A673 (cell line): ENCODE measurements around the gene PBRM1. TPM values are rescaled to one million over a fixed set of nuclear protein-coding genes. Genes with fewer than 3 reads are reported as not detected.
A peak's percentile ranks its signal among the peaks of the same experiment; 100 is the strongest.

Source experiments
- BruUV-seq: library from RNA; stranded (reverse); fragments of 400-500 nt; replicated peaks from 2 replicates; lab custom pipeline; 2021; lab: Mats Ljungman, UMichigan
- CTCF ChIA-PET: fragments of 300-600 bp; sonication (Branson Sonifier 250); formaldehyde crosslinking; loops from one replicate; lab custom pipeline; 2022; ENCODE audit warnings: antibody characterized with exemption; lab: Charles Lee
- POLR2A ChIA-PET: fragments of 300-600 bp; sonication (Branson Sonifier 250); formaldehyde crosslinking; loops from one replicate; lab custom pipeline; 2022; ENCODE audit warnings: antibody characterized with exemption; ENCODE audit not compliant: low non-redundant PET; lab: Charles Lee
- DNase-seq: peaks from one replicate; pipeline ENCODE4 v3.0.0-alpha.2; 2015; ENCODE audit warnings: low spot score
- H3K27ac ChIP-seq: fragments of 200-600 bp; sonication (generic); 2 replicates; pipeline ENCODE4 v1.5.1; 2016; ENCODE audit warnings: mixed run types, low read depth, mild to moderate bottlenecking, mixed read lengths, antibody characterized with exemption, low read length; ENCODE audit not compliant: poor library complexity, severe bottlenecking
- H3K27me3 ChIP-seq: fragments of 200-600 bp; sonication (generic); replicated peaks from 2 replicates; pipeline ENCODE4 v1.6.1; 2017; ENCODE audit warnings: mixed run types, low read depth, mild to moderate bottlenecking, mixed read lengths, antibody characterized with exemption, low read length; ENCODE audit not compliant: insufficient read depth, poor library complexity
- H3K36me3 ChIP-seq: fragments of 200-600 bp; sonication (generic); 2 replicates; pipeline ENCODE4 v1.6.1; 2016; ENCODE audit warnings: mixed run types, mild to moderate bottlenecking, mixed read lengths, antibody characterized with exemption, low read length; ENCODE audit not compliant: insufficient read depth, poor library complexity, severe bottlenecking
- H3K4me1 ChIP-seq: fragments of 200-600 bp; sonication (generic); 2 replicates; pipeline ENCODE4 v1.6.1; 2017; ENCODE audit warnings: mixed run types, mild to moderate bottlenecking, mixed read lengths, antibody characterized with exemption, low read length; ENCODE audit not compliant: insufficient read depth, poor library complexity, severe bottlenecking
- H3K4me3 ChIP-seq: fragments of 200-600 bp; sonication (generic); 2 replicates; pipeline ENCODE4 v1.5.1; 2016; ENCODE audit warnings: low read depth, mixed run types, mild to moderate bottlenecking, mixed read lengths, low read length; ENCODE audit not compliant: poor library complexity, severe bottlenecking
- H3K9me3 ChIP-seq: fragments of 200-600 bp; sonication (generic); 2 replicates; pipeline ENCODE4 v1.6.1; 2016; ENCODE audit warnings: mixed run types, low read depth, mild to moderate bottlenecking, mixed read lengths, antibody characterized with exemption, low read length; ENCODE audit not compliant: poor library complexity, severe bottlenecking
- CTCF ChIP-seq: fragments of 300-800, 200-600 bp; sonication (generic); conservative IDR thresholded peaks from 2 replicates; pipeline ENCODE4 v1.5.1; 2017; ENCODE audit warnings: low read depth, mild to moderate bottlenecking, antibody characterized with exemption, low read length, moderate library complexity, mixed read lengths
- EZH2 ChIP-seq: fragments of 200-600 bp; sonication (generic); IDR thresholded peaks from 2 replicates; pipeline ENCODE4 v1.6.1; 2017; ENCODE audit warnings: borderline replicate concordance, low read depth, mild to moderate bottlenecking, mixed read lengths, antibody characterized with exemption, low read length; ENCODE audit not compliant: poor library complexity, severe bottlenecking
- intact Hi-C: fragments of 100-400 bp; cut with micrococcal nuclease; formaldehyde crosslinking; loops from one replicate; pipeline ENCODE4 v1.10.0; 2022; ENCODE audit not compliant: unreplicated experiment
- total RNA-seq: library from RNA; stranded (reverse); gene quantifications from 2 replicates; pipeline ENCODE4 v1.2.3, GENCODE V29; 2021

The PBRM1 gene
- total RNA-seq, 1 experiment from 2014 or later: 65.0 TPM

- BruUV-seq: no TSS peak
- TF ChIP-seq EZH2 (no peak), CTCF (no peak)
- no peak overlapping the region for H3K27ac ChIP-seq
These were observed 1.5 kb downstream of the PBRM1 start for GRCh38 chr3:52684184-52684583.

GRCh38 chr3:52683611-52684010 lies 2.1 kb downstream of the PBRM1 start:
- CTCF ChIA-PET: no interaction called here
- no peak for TF ChIP-seq CTCF
- TF ChIP-seq EZH2: no peak
- peaks cover 19% of the 10 kb centered on the region for H3K4me1 ChIP-seq
- H3K27me3 ChIP-seq: no peaks in the 10 kb centered on the region
- H3K27ac ChIP-seq: no peak overlapping the region
- BruUV-seq: no TSS peak
- peaks cover 32% of the 10 kb centered on the region for H3K36me3 ChIP-seq
- DNase-seq: no peak
- intact Hi-C loops: no loop called here
- H3K9me3 ChIP-seq: no peaks in the 10 kb centered on the region
- no peak overlapping the region for H3K4me3 ChIP-seq
- POLR2A ChIA-PET: no interaction called here

More at GRCh38 chr3:52684184-52684583, 1.5 kb downstream of the PBRM1 start:
- Histone ChIP-seq H3K36me3 (peaks cover 32% of the 10 kb centered on the region), H3K27me3 (no peaks in the 10 kb centered on the region), H3K9me3 (no peaks in the 10 kb centered on the region), H3K4me3 (peak overlapping the region; percentile 85), H3K4me1 (peaks cover 19% of the 10 kb centered on the region)
- DNase-seq: no peak
- intact Hi-C loops: no loop called here
- ChIA-PET POLR2A (no interaction called here), CTCF (no interaction called here)

GRCh38 chr3:52682016-52682415 lies 3.7 kb downstream of the PBRM1 start:
- ChIA-PET CTCF (no interaction called here), POLR2A (no interaction called here)
- 0 out of 2 replicates have a peak, but pooled peaks have one; percentile 14 for TF ChIP-seq CTCF
- no peak for TF ChIP-seq EZH2
- H3K36me3 ChIP-seq: peaks cover 25% of the 10 kb centered on the region
- H3K4me1 ChIP-seq: peaks cover 9% of the 10 kb centered on the region
- DNase-seq: no peak
- intact Hi-C loops: no loop called here
- no peaks in the 10 kb centered on the region for H3K9me3 ChIP-seq
- peak overlapping the region; percentile 30 for H3K27ac ChIP-seq
- no TSS peak for BruUV-seq
- H3K4me3 ChIP-seq: no peak overlapping the region
- H3K27me3 ChIP-seq: no peaks in the 10 kb centered on the region
